ENCODE data around the gene RYR1. TPM values are rescaled to one million over a fixed set of nuclear protein-coding genes. Genes with fewer than 3 reads are reported as not detected.

Gene RYR1
- total and polyA plus RNA-seq, 2 of the 13 experiments (the other 11 are each of a cell fraction or from before 2014, with no cell fraction given) = 0.03 TPM; not detected in 1

DNA sequence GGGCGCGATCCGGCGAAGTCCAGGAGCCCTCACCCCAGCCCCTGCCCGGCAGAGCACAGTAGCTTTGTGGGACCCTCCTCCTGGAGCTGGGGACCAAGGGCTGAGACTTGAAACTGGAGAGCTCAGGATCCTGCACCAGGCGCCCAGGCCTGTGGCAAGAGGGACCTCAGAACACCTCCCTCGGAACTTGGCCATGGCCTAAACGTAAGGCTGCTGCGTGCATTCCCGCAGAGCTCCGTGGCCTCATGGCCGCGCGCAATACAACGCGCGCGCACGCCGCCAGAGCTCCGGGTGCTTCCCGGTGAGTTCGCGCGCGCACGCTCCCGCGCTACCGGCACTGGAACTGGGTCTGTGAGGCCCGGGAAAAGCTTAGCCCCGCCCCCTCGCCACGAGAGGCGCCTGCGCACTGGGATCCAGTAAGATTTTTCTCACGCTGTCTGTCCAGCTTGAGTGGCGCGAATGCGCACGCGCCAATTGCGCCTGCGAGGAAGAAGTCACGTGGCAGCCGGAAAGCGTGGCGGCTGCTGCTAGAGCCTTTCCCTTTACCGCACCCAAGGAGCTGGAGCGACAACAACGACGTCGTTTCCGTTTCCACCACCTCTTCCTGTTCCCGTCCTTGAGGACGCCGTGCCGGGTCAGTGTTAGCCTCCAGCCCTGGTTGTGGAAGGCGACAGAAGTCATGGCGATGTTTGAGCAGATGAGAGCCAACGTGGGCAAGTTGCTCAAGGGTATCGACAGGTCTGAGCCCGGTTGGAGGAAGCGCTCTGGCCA lies 185.3 kb downstream of the RYR1 start, which contains the start of gene EIF3K (continued):
- TF ChIP-seq ZNF547 (CRISPR knock-in tag; IDR thresholded peaks at IDR 0.05) (no peak; the same call in 1 of the 2 replicates), ZNF703 (CRISPR knock-in tag; IDR thresholded peaks at IDR 0.05; ENCODE audit: borderline replicate concordance) (0 out of 2 replicates have a peak, but pooled peaks have one; percentile 38), SIX4 (CRISPR knock-in tag; IDR thresholded peaks at IDR 0.05) (no peak; the same call in 1 of the 2 replicates), SNRNP70 (IDR thresholded peaks at IDR 0.05; ENCODE audit: low read depth, low read length) (no peak), RARA (CRISPR knock-in tag; IDR thresholded peaks at IDR 0.05) (no peak), ETV5 (CRISPR knock-in tag; IDR thresholded peaks at IDR 0.05; ENCODE audit: borderline replicate concordance) (peak; percentile 49; the same call in 1 of the 2 replicates), ZFP36L1 (CRISPR knock-in tag; IDR thresholded peaks at IDR 0.05) (peak; percentile 82; the same call in 1 of the 2 replicates), ZNF773 (CRISPR knock-in tag; IDR thresholded peaks at IDR 0.05; ENCODE audit: borderline replicate concordance) (no peak), REPIN1 (CRISPR knock-in tag; IDR thresholded peaks at IDR 0.05; ENCODE audit: borderline replicate concordance, low read depth) (peak; percentile 72; the same call in 1 of the 2 replicates), AKAP8 (CRISPR knock-in tag; IDR thresholded peaks at IDR 0.05) (no peak), HNRNPL (IDR thresholded peaks at IDR 0.05; ENCODE audit: low read depth, low read length) (no peak), KLF16 (CRISPR knock-in tag; IDR thresholded peaks at IDR 0.05) (peak in 1 of 2 experiments; percentile 50; a peak in 1 of 4 replicates), ZNF317 (CRISPR knock-in tag; IDR thresholded peaks at IDR 0.05) (no peak), RELA (CRISPR knock-in tag; IDR thresholded peaks at IDR 0.05) (0 out of 2 replicates have a peak, but pooled peaks have one; percentile 16), U2AF1 (optimal IDR thresholded peaks at IDR 0.05; ENCODE audit: low read depth, low read length) (peak; percentile 65), MEF2D (CRISPR knock-in tag; IDR thresholded peaks at IDR 0.05) (peak; percentile 44; the same call in 1 of the 2 replicates), ELF1 (CRISPR knock-in tag; IDR thresholded peaks at IDR 0.05) (peak; percentile 90)
- TF ChIP-seq, protein P1, sequence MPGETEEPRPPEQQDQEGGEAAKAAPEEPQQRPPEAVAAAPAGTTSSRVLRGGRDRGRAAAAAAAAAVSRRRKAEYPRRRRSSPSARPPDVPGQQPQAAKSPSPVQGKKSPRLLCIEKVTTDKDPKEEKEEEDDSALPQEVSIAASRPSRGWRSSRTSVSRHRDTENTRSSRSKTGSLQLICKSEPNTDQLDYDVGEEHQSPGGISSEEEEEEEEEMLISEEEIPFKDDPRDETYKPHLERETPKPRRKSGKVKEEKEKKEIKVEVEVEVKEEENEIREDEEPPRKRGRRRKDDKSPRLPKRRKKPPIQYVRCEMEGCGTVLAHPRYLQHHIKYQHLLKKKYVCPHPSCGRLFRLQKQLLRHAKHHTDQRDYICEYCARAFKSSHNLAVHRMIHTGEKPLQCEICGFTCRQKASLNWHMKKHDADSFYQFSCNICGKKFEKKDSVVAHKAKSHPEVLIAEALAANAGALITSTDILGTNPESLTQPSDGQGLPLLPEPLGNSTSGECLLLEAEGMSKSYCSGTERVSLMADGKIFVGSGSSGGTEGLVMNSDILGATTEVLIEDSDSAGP (CRISPR knock-in tag; IDR thresholded peaks at IDR 0.05; ENCODE audit: borderline replicate concordance) = peak; percentile 86
- TF ChIP-seq, protein P2, sequence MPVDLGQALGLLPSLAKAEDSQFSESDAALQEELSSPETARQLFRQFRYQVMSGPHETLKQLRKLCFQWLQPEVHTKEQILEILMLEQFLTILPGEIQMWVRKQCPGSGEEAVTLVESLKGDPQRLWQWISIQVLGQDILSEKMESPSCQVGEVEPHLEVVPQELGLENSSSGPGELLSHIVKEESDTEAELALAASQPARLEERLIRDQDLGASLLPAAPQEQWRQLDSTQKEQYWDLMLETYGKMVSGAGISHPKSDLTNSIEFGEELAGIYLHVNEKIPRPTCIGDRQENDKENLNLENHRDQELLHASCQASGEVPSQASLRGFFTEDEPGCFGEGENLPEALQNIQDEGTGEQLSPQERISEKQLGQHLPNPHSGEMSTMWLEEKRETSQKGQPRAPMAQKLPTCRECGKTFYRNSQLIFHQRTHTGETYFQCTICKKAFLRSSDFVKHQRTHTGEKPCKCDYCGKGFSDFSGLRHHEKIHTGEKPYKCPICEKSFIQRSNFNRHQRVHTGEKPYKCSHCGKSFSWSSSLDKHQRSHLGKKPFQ (CRISPR knock-in tag; IDR thresholded peaks at IDR 0.05; ENCODE audit: insufficient replicate concordance) = peak; percentile 73
- TF ChIP-seq, protein P3, sequence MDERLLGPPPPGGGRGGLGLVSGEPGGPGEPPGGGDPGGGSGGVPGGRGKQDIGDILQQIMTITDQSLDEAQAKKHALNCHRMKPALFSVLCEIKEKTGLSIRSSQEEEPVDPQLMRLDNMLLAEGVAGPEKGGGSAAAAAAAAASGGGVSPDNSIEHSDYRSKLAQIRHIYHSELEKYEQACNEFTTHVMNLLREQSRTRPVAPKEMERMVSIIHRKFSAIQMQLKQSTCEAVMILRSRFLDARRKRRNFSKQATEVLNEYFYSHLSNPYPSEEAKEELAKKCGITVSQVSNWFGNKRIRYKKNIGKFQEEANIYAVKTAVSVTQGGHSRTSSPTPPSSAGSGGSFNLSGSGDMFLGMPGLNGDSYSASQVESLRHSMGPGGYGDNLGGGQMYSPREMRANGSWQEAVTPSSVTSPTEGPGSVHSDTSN (CRISPR knock-in tag; IDR thresholded peaks at IDR 0.05) = peak; percentile 44; the same call in 1 of the 2 replicates
- TF ChIP-seq, protein P4, sequence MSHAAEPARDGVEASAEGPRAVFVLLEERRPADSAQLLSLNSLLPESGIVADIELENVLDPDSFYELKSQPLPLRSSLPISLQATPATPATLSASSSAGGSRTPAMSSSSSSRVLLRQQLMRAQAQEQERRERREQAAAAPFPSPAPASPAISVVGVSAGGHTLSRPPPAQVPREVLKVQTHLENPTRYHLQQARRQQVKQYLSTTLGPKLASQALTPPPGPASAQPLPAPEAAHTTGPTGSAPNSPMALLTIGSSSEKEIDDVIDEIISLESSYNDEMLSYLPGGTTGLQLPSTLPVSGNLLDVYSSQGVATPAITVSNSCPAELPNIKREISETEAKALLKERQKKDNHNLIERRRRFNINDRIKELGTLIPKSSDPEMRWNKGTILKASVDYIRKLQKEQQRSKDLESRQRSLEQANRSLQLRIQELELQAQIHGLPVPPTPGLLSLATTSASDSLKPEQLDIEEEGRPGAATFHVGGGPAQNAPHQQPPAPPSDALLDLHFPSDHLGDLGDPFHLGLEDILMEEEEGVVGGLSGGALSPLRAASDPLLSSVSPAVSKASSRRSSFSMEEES (CRISPR knock-in tag; IDR thresholded peaks at IDR 0.05) = peak; percentile 86
- TF ChIP-seq, protein P5, sequence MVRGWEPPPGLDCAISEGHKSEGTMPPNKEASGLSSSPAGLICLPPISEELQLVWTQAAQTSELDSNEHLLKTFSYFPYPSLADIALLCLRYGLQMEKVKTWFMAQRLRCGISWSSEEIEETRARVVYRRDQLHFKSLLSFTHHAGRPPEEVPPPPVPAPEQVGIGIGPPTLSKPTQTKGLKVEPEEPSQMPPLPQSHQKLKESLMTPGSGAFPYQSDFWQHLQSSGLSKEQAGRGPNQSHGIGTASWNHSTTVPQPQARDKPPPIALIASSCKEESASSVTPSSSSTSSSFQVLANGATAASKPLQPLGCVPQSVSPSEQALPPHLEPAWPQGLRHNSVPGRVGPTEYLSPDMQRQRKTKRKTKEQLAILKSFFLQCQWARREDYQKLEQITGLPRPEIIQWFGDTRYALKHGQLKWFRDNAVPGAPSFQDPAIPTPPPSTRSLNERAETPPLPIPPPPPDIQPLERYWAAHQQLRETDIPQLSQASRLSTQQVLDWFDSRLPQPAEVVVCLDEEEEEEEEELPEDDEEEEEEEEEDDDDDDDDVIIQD (CRISPR knock-in tag; IDR thresholded peaks at IDR 0.05; ENCODE audit: low read depth) = peak; percentile 68; the same call in 1 of the 2 replicates
